HepG2 (cell line): ENCODE measurements around the gene NUDT19. TPM values are rescaled to one million over a fixed set of nuclear protein-coding genes. Genes with fewer than 3 reads are reported as not detected.
A peak's percentile ranks its signal among the peaks of the same experiment; 100 is the strongest.

Source experiments
- ATAC-seq: fragments of 200-7000 bp; cut with Tn5 transposase; 3 replicates; pipeline ENCODE4 v1.9.1; 2020; ENCODE audit warnings: mild to moderate bottlenecking, moderate library complexity
- BruUV-seq: library from RNA; stranded (reverse); fragments of 400-500 nt; replicated peaks from 2 replicates; lab custom pipeline; 2021; lab: Mats Ljungman, UMichigan
- CTCF ChIA-PET: fragments of 300-600 bp; formaldehyde crosslinking; extraction: SDS; loops from one replicate; lab custom pipeline; 2021; ENCODE audit warnings: low total read pairs, inconsistent platforms, low intra/inter-chr PET ratio; lab: Yijun Ruan, JAX
- POLR2A ChIA-PET: fragments of 350-600 bp; sonication (Branson Sonifier 250); formaldehyde crosslinking; loops from one replicate; lab custom pipeline; 2020; ENCODE audit warnings: antibody characterized with exemption, inconsistent platforms; lab: Yijun Ruan, JAX
- DNase-seq: peaks from one replicate; pipeline ENCODE4 v3.0.0-alpha.2; 2015; ENCODE audit warnings: low spot score
- FAIRE-seq: peaks from 3 replicates; lab custom pipeline; 2011; peaks lifted over from hg19 to GRCh38; lab: Jason Lieb, UNC
- H2AFZ ChIP-seq: one replicate; pipeline ENCODE4 v1.6.1; 2011; ENCODE audit warnings: low read length, inconsistent platforms
- H3K27ac ChIP-seq: fragments of 300-600 bp; 3 replicates; pipeline ENCODE4 v1.8.0; 2011; ENCODE audit warnings: mixed run types, mild to moderate bottlenecking, mixed read lengths, low read length, inconsistent platforms; ENCODE audit not compliant: insufficient read depth; ENCODE audit errors: extremely low read length
- H3K27me3 ChIP-seq, 2 experiments: fragments of 200-600 bp in 1 of 2; 2 replicates in 1 of 2; 3 replicates in 1 of 2; pipeline versions ENCODE4 v1.6.0 to v1.8.0; 2011; ENCODE audit warnings: low read length in 2 of 2, mild to moderate bottlenecking in 2 of 2, moderate library complexity in 2 of 2, inconsistent platforms in 1 of 2; ENCODE audit not compliant: insufficient read depth in 2 of 2, control insufficient read depth in 1 of 2
- H3K36me3 ChIP-seq, 2 experiments: fragments of 200-600 bp in 1 of 2; replicated peaks in 1 of 2; 2 replicates in 1 of 2; 3 replicates in 1 of 2; pipeline versions ENCODE4 v1.5.1 to v1.8.0; 2011; ENCODE audit warnings: low read length in 2 of 2, inconsistent platforms in 1 of 2; ENCODE audit not compliant: insufficient read depth in 2 of 2, control insufficient read depth in 1 of 2
- H3K4me1 ChIP-seq: 2 replicates; pipeline ENCODE4 v1.5.1; 2012; ENCODE audit warnings: low read length, inconsistent platforms; ENCODE audit not compliant: insufficient read depth
- H3K4me2 ChIP-seq: 2 replicates; pipeline ENCODE4 v1.6.0; 2011; ENCODE audit warnings: low read depth, low read length, inconsistent platforms
- H3K4me3 ChIP-seq, 3 experiments: fragments of 200-600 bp in 1 of 3; sonication (generic), shearing (Covaris generic) in 1 of 3; replicated peaks in 1 of 3; 2 replicates each; pipeline ENCODE4 v1.5.1; 2011 to 2016; ENCODE audit warnings: low read length in 3 of 3, inconsistent platforms in 2 of 3, low read depth in 2 of 3, mild to moderate bottlenecking in 2 of 3, control low read depth in 1 of 3, mixed read lengths in 1 of 3; ENCODE audit not compliant: insufficient read depth in 1 of 3
- H3K79me2 ChIP-seq: one replicate; pipeline ENCODE4 v1.6.1; 2011; ENCODE audit warnings: low read length, inconsistent platforms; ENCODE audit not compliant: insufficient read depth
- H3K9ac ChIP-seq: 2 replicates; pipeline ENCODE4 v1.6.0; 2011; ENCODE audit warnings: mild to moderate bottlenecking, low read depth, low read length, inconsistent platforms; ENCODE audit not compliant: insufficient read depth
- H3K9me3 ChIP-seq: 2 replicates; pipeline ENCODE4 v1.5.1; 2012; ENCODE audit warnings: mild to moderate bottlenecking, low read length
- H4K20me1 ChIP-seq: 2 replicates; pipeline ENCODE4 v1.6.0; 2011; ENCODE audit warnings: inconsistent platforms, mild to moderate bottlenecking, low read length, moderate library complexity; ENCODE audit not compliant: insufficient read depth
- ASH2L ChIP-seq: fragments of 300-600, 200-600 bp; sonication (generic); IDR thresholded peaks from 2 replicates; pipeline ENCODE4 v1.7.0; 2017; ENCODE audit warnings: low read depth, mild to moderate bottlenecking, moderate library complexity, mixed read lengths, low read length; ENCODE audit not compliant: insufficient read length
- HMG20B ChIP-seq: conservative IDR thresholded peaks from 2 replicates; pipeline ENCODE4 v1.6.1; 2016; ENCODE audit warnings: missing genetic modification reagents, missing compliant biosample characterization
- HNF4G ChIP-seq, 2 experiments: sonication (generic) in 1 of 2; formaldehyde crosslinking in 1 of 2; IDR thresholded peaks; 2 replicates each; pipeline versions ENCODE4 v1.4.0 to v1.6.1; 2011 to 2020; ENCODE audit warnings: borderline replicate concordance in 2 of 2, low read depth in 2 of 2, mild to moderate bottlenecking in 2 of 2, low read length in 1 of 2, missing genetic modification reagents in 1 of 2, moderate library complexity in 1 of 2
- JUNB ChIP-seq: sonication (generic); formaldehyde crosslinking; IDR thresholded peaks from 2 replicates; pipeline ENCODE4 v1.8.0; 2022; ENCODE audit warnings: missing genetic modification reagents, mild to moderate bottlenecking, borderline replicate concordance
- KDM5A ChIP-seq: fragments of 200-600 bp; sonication (generic); IDR thresholded peaks from 2 replicates; pipeline ENCODE4 v1.7.0; 2018; ENCODE audit warnings: antibody characterized with exemption, mild to moderate bottlenecking, low read length, borderline replicate concordance
- NFE2L1 ChIP-seq: sonication (generic); formaldehyde crosslinking; IDR thresholded peaks from 2 replicates; pipeline ENCODE4 v1.4.0; 2020; ENCODE audit warnings: missing genetic modification reagents, mild to moderate bottlenecking, borderline replicate concordance
- NRL ChIP-seq: sonication (generic); formaldehyde crosslinking; IDR thresholded peaks from 2 replicates; pipeline ENCODE4 v1.5.0; 2020; ENCODE audit warnings: missing genetic modification reagents, mild to moderate bottlenecking, moderate library complexity, borderline replicate concordance
- PATZ1 ChIP-seq: sonication (generic); formaldehyde crosslinking; IDR thresholded peaks from 2 replicates; pipeline ENCODE4 v1.4.0; 2020; ENCODE audit warnings: missing genetic modification reagents
- PCBP1 ChIP-seq: fragments of 200-400 bp; formaldehyde crosslinking; IDR thresholded peaks from 2 replicates; pipeline ENCODE4 v1.6.1; 2017; ENCODE audit warnings: mild to moderate bottlenecking, low read depth, low read length, borderline replicate concordance
- RARG ChIP-seq: sonication (generic); formaldehyde crosslinking; IDR thresholded peaks from 2 replicates; pipeline ENCODE4 v1.4.0; 2020; ENCODE audit warnings: low read depth, mild to moderate bottlenecking, missing genetic modification reagents
- SAP130 ChIP-seq: IDR thresholded peaks from 2 replicates; pipeline ENCODE4 v1.6.1; 2016; ENCODE audit warnings: low read depth
- SOX6 ChIP-seq, 2 experiments: fragments of 450-650 bp in 1 of 2; sonication (generic) in 1 of 2; formaldehyde crosslinking in 1 of 2; IDR thresholded peaks; 2 replicates each; pipeline versions ENCODE4 v1.4.0 to v1.6.1; 2017 to 2020; ENCODE audit warnings: antibody characterized with exemption in 1 of 2, mild to moderate bottlenecking in 1 of 2, missing genetic modification reagents in 1 of 2
- SRY ChIP-seq: sonication (generic); formaldehyde crosslinking; IDR thresholded peaks from 2 replicates; pipeline ENCODE4 v1.8.0; 2022; ENCODE audit warnings: mild to moderate bottlenecking, missing genetic modification reagents
- TCF7 ChIP-seq: sonication (generic); IDR thresholded peaks from 2 replicates; pipeline ENCODE4 v1.6.1; 2016; ENCODE audit warnings: antibody characterized with exemption, low read depth
- ZNF414 ChIP-seq: sonication (generic); formaldehyde crosslinking; IDR thresholded peaks from 2 replicates; pipeline ENCODE4 v1.5.0; 2020; ENCODE audit warnings: missing genetic modification reagents
- ZNF530 ChIP-seq: sonication (generic); formaldehyde crosslinking; IDR thresholded peaks from 2 replicates; pipeline ENCODE4 v1.5.0; 2020; ENCODE audit warnings: low read depth, mild to moderate bottlenecking, missing genetic modification reagents
- ZNF589 ChIP-seq: sonication (generic); formaldehyde crosslinking; conservative IDR thresholded peaks from 2 replicates; pipeline ENCODE4 v1.8.0; 2022; ENCODE audit warnings: mild to moderate bottlenecking, moderate library complexity, missing genetic modification reagents
- WGBS: methylation state at CpG from one replicate; pipeline ENCODE4 v1.1.6; 2017; ENCODE audit warnings: low lambda C conversion rate; 5-methylcytosine and 5-hydroxymethylcytosine counted together
- in situ Hi-C: cut with HindIII; loops from 2 replicates; pipeline ENCODE4 v1.10.0; 2017; ENCODE audit warnings: low pct_unique_long_range_greater_than_20kb; ENCODE audit not compliant: extremely low pct_ligation_motif_present
- intact Hi-C: fragments of 100-400 bp; cut with micrococcal nuclease; formaldehyde crosslinking; loops from one replicate; pipeline ENCODE4 v1.10.0; 2022; ENCODE audit not compliant: unreplicated experiment
- polyA plus RNA-seq, 8 experiments: library from polyadenylated mRNA; depleted of rRNA in 3 of 8; stranded (reverse) in 7 of 8; unstranded in 1 of 8; fragments of >200 nt; fragmentation: Illumina TruSeq in 4 of 8; extraction: Trizol in 4 of 8; gene quantifications; 2 replicates each; pipeline versions ENCODE4 v1.2.1 to v1.2.3, GENCODE V29; 2011 to 2016; ENCODE audit warnings: low read depth in 4 of 8, missing spikeins in 1 of 8, mixed read lengths in 1 of 8; ENCODE audit not compliant: insufficient read depth in 1 of 8
- total RNA-seq, 5 experiments: library from RNA; depleted of rRNA; stranded (reverse); fragments of >200 nt; fragmentation: Illumina TruSeq; extraction: Trizol; gene quantifications; 2 replicates each; pipeline ENCODE4 v1.2.3, GENCODE V29; 2016; ENCODE audit warnings: low read depth in 1 of 5
- TF ChIP-seq, protein P1 (sequence below): sonication (generic); formaldehyde crosslinking; IDR thresholded peaks from 2 replicates; pipeline ENCODE4 v1.8.0; 2022; ENCODE audit warnings: mild to moderate bottlenecking, missing genetic modification reagents, borderline replicate concordance

NUDT19 gene
- total and polyA plus RNA-seq, 2 of the 13 experiments (the other 11 are each of a cell fraction or from before 2014, with no cell fraction given) = 3.1 to 3.6 TPM

DNA sequence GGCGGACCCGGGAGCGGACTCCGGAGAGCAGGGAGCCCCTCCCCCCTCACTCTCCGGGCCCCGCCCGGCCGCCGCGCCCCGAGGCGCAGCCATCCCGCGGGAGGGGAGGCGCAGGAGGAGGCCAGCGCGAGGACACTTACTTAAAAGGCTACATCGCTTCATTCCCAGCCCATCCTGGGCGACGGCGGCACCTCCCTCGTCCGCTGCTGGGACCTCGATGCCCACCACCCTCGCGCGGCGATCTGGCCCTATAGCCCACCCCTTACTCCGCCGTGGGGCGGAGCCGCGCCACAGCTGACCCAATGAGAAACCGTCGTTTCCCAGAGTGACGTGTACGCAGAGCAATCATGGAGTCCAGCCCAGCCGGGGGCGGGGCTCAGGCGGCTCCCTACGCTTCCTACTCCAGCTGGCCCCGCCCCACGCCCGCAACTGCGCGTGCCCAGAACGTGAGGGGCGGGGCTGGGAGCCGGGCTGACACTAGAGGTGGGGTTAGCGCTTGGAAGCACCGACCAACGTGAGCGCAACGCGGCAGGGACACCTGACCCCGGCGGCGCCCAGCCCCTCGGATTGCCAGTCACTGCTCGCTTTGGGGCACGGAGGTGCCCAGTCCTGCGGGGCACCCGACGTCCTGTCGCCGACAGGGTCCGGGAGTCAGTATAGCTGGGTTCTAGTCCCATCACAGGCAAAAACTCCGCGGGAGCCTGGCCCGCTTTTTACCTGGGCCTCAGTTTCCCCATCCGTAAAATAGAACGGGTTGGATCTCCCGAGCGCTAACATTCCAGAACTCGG is 16.5 kb upstream of the NUDT19 start, which contains the start of gene ANKRD27:
Gene ANKRD27, minus strand, starts transcription at position 250 of the 789 bp plus-strand sequence. CDS start 16,165 bp downstream, outside the sequence.
- Histone ChIP-seq H3K9ac (peak within 1 kb of the TSS; percentile 65), H3K4me2 (peak within 1 kb of the TSS; percentile 94), H4K20me1 (peaks cover 22% of the 10 kb centered on the region), H3K27ac (peak within 1 kb of the TSS; percentile 51), H3K9me3 (no peaks in the 10 kb centered on the region), H3K79me2 (peaks cover 23% of the 10 kb centered on the region), H3K4me3 (peak within 1 kb of the TSS; percentile 74 to 88 (median 85)), H2AFZ (no peak within 1 kb of the TSS), H3K36me3 (no peaks in the 10 kb centered on the region), H3K27me3 (peaks cover 3 to 15% of the 10 kb centered on the region in 2 experiments; a peak in 4 of 5 replicates), H3K4me1 (peaks cover 64% of the 10 kb centered on the region)
- in situ Hi-C loops = loop anchor here (25.0 kb wide), 1 partner anchor 462 kb away; the partner anchor contains the start of gene WDR88
- BruUV-seq = no TSS peak
- no CpG with 5 or more reads among the region's 75 CpGs for WGBS
- ChIA-PET CTCF (no interaction called here), POLR2A (interaction anchor here (0.5 to 2.3 kb wide), 7 partner anchors 10 to 270 kb away, joined by 3 to 21 read pairs (median 3); partner anchors contain the start of genes DPY19L3, NUDT19 and SLC7A9)
- DNase-seq (peak; percentile 96), FAIRE-seq (peak; percentile 72), ATAC-seq (peak; percentile 93)
- intact Hi-C loops = no loop called here
- TF ChIP-seq ZNF530 (CRISPR knock-in tag) = no peak
- TF ChIP-seq HNF4G (IDR thresholded peaks at IDR 0.05; ENCODE audit: borderline replicate concordance, low read depth, low read length) = no peak
- TF ChIP-seq HNF4G (CRISPR knock-in tag; IDR thresholded peaks at IDR 0.05; ENCODE audit: borderline replicate concordance, low read depth) = no peak
- no peak for TF ChIP-seq ZNF589
- TF ChIP-seq RARG (CRISPR knock-in tag) = no peak
- peak; percentile 5; the same call in 1 of the 2 replicates for TF ChIP-seq NRL (CRISPR knock-in tag)
- 0 out of 2 replicates have a peak, but pooled peaks have one; percentile 8 for TF ChIP-seq TCF7
- TF ChIP-seq PATZ1 (CRISPR knock-in tag) = peak; percentile 57; the same call in 1 of the 2 replicates
- peak; percentile 62 for TF ChIP-seq ASH2L
- TF ChIP-seq JUNB = no peak
- TF ChIP-seq NFE2L1 = no peak
- TF ChIP-seq HMG20B = no peak
- peak; percentile 60; the same call in 1 of the 2 replicates for TF ChIP-seq KDM5A
- TF ChIP-seq, protein P1, sequence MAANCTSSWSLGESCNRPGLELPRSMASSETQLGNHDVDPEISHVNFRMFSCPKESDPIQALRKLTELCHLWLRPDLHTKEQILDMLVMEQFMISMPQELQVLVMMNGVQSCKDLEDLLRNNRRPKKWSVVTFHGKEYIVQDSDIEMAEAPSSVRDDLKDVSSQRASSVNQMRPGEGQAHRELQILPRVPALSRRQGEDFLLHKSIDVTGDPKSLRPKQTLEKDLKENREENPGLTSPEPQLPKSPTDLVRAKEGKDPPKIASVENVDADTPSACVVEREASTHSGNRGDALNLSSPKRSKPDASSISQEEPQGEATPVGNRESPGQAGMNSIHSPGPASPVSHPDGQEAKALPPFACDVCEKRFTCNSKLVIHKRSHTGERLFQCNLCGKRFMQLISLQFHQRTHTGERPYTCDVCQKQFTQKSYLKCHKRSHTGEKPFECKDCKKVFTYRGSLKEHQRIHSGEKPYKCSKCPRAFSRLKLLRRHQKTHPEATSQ = no peak
- 0 out of 2 replicates have a peak, but pooled peaks have one; percentile 49 for TF ChIP-seq SRY (CRISPR knock-in tag)
- peak; percentile 63 for TF ChIP-seq SAP130
- TF ChIP-seq ZNF414 = 0 out of 2 replicates have a peak, but pooled peaks have one; percentile 38
- peak; percentile 14; the same call in 1 of the 2 replicates for TF ChIP-seq PCBP1
- TF ChIP-seq SOX6 (IDR thresholded peaks at IDR 0.05) = no peak
- 0 out of 2 replicates have a peak, but pooled peaks have one; percentile 13 for TF ChIP-seq SOX6 (CRISPR knock-in tag; IDR thresholded peaks at IDR 0.05)
